ENCODE data around the gene CCSER2.
A peak's percentile ranks its signal among the peaks of the same experiment; 100 is the strongest.
"Not testable (repeated sequence)": the region's sequence is repeated elsewhere in the genome, so short reads cannot be mapped to it uniquely, and the experiment has no call there.

The CCSER2 gene

DNA sequence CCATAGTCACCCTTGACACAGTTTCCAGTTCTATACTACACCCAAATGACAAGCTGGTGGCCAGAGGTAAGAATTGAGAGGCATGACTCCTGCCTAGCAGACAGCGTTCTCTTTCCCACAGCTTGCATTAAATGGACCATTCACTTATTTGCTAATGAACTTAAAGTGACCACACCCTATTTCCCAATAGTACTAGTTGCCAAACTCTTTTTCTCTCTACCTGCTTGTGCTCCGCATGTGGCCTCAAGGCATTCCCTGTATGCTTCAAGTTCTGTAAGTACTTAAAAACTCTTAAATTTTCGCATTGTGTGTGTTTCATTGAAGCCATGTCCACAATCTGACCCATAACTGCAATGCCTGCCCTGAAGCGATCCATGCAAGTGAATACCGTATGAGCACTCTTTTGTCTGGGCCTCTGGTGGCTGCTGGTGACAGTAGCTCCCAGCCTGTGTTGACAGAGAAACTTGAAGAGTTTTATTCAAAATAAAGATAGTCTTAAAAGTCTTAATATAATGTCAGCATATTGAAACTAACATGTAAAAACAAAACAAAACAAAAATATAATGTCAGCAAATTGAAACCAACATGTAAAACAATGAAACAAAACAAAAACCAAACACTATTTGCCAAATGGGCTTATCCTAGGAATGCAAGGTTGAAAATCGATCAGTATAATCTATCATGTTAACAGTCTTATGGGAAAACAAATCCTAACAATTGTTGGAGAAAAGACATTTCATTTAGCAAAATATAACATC is 73.6 kb downstream of the CCSER2 start:
- no peak for DNase-seq

DNA sequence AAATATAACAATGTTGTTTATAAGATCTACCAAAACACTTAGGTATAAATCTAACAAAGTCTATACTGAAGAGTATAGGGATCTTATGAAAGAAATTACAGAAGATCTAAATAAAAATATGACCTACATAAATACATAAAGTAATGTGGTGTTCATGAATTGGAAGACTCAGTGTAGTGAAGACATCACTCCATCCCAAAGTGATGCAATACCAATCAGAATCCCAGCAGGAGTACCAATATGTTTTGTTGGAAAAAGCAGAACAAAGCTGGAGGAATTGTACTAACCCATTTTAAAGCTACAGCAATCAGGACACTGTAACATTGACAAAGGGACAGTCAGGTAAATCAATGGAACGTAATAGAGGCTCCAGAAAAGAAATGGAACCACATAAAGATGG is 76.4 kb downstream of the CCSER2 start:
- no peak for DNase-seq

DNA sequence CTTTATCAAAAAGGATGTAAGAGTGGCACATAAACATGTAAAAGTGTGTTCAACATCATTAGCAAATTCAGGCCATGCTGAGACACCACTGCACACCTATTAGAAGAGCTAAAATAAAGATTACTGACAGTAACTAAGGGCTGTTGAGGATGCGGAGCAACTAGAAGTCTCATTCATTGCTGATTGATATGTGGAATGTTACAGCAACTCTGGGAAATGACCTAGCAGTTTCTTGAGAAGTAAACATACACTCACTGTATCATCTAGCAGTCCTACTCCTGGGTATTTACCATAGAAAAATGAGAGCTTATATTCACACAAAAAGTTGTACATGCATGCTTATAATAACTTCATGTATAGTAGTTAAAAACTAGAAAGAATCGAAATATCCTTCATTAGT is 77.3 kb downstream of the CCSER2 start:
- no peak for DNase-seq

DNA sequence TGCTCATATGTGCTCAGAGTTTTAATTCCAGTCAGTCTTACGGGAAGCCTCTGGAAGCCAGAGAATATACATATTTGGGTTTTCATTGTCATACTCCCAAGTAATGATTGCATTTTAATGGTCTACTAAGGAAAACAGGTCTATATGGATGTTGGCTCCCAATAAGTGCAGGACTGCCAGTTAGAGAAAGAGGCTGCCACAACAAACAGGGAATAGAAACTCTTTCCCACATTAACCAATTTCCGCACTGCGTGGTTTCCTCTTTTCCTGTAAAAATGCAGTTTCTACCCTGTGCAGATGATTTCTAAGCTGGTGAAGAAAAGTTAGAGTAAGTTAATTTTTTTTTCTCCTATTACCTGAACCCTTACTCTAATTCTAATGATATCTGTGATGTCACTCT is 78.2 kb downstream of the CCSER2 start:
- no peak for DNase-seq

DNA sequence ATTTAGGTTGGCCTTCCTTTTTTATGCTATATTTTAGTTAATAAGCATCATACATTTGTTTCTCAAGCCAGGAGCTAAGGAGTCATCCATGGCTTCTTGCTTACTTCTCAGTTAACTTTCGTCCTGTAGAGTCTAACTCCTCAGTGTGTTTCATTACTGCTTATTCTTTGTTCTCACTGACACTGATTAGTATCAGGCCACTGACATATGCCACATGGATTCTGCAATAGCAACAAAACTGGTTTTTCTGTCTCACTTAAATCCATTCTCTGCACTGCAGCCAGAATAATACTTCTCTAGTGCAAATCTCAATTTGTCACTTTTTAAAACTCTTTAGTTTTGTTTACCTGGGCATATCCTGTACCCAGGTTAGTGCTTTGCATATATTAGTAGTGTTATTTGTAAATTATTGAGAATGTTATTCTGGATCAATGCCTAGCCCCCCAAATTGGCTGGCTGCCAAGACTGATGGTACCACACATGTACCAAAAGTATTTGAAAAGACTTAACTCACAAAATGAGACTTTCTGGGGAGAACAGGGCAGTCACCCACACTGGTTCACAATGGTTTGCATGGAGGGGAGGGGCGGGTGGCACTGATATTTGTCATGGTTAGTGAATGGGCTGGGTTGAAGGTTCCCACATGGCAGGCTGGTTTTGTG is 79.1 kb downstream of the CCSER2 start:
- no peak for DNase-seq

DNA sequence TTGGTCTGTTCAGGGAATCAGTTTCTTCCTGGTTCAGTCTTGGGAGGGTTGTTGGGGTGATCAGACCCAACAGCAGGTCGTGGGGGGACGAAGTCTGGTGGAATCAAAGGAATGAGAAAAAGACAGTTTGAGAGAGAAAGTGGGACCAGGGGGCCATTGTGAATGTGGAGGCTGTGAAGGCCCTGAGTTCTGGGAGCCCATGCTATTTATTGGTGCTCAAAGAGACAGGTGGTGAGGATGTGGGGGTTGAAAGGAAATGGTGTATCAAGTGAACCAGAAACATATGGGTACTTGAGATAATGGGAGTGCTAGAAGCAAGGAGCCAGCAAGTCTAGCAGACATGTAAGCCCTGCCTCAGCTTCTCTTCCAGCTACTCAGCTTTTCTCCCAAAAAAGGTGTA is 84.1 kb downstream of the CCSER2 start:
- DNase-seq, result no peak

DNA sequence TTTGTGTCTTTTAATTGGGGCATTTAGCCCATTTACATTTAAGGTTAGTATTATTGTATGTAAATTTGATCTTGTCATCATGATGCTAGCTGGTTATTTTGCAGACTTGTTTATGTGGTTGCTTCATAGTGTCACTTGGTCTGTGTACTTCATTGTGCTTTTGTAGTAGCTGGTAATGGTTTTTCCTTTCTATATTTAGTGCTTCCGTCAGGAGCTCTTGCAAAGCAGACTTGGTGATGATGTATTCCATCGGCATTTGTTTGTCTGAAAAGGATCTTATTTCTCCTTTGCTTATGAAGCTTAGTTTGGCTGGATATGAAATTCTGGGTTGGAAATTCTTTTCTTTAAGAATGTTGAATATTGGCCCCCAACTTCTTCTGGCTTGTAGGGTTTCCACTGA is 85.7 kb downstream of the CCSER2 start:
- DNase-seq, result not testable (repeated sequence)

DNA sequence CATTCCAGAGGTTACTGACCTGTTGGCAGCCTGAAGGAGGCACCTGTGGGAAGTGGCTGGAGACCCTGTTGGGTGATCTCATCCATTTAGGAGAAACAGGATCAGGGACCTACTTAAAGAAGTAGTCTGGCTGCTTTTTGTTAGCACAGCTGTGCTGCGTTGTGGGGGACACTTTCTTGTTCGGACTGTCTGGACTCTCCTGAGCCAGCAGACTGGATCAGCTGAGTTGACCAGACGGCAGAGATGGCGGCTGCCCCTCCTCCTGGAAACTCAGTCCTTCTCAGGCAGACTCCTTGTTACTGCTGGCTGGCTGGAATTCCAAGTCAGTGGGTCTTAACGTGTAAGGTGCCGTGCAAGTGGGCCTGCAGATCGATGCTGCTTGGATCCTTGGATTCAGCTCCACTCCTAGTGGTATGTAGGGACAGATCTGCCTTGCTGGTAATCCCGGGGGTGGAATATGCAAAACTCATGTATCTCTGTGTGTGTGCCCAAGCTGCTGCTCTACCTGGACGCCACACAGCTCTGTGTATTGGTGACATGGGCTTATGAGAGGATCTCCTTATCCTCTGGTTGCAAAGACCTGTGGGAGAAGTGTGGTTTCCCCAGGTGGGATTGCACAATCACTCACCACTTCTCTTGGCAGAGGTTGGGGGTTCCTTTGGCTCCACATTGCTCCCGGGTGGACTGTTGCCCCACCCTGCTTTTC is 87.3 kb downstream of the CCSER2 start:
- DNase-seq, result no peak

DNA sequence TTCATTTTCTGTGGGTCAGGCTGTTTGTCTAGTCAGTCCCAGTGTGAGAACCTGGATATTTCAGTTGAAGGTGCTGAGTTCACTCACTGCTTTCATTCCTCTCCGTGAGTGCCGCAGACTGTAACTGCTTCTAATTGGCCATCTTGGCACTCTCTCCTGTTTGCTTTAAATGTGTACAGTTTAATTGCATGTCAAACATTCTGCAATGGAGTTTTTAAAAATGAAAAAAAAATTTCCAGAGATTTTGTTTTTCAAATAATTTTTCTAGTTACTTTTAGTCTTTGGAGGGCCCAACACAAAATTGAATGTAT is 87.8 kb downstream of the CCSER2 start:
- peak; percentile 52 for DNase-seq

DNA sequence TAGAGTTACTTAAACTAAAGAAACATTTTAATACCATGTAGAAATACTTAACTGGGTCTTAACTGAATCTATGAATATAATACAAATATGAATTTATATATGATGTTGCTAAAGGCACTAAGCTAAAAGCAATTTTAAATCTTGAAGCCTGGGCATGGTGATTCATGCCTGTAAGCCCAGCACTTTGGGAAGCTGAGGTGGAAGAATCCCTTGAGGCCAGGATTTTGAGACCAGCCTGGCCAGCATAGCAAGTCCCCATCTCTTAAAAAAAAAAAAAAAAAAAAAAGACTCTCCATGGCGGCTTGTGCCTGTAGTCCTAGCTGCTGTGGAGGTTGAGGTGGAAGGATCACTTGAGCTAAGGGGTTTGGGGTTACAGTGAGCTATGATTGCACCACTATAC is 95.3 kb downstream of the CCSER2 start:
- no peak for DNase-seq

DNA sequence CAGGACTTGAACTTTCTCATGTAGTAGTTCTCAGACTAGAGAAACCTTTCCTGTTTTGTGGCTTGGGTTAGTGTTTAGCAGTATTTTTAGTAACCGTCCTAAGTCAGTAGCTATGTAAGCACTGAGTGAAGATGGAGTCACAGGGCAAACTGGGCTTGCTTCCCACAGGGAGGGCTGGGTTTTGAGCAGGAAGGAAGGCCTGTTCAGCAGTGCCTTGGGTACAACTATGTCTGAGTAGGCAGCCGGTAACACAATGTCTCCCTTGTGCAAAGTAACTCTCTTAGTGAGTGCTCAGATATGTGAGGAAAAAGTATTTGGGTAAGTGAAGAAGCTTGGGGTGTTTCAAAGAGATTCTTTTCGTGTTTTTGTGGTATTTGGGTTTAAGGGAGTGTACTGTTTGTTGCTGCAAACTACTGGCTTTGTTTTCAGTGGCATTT is 96.4 kb downstream of the CCSER2 start:
- DNase-seq, result no peak

DNA sequence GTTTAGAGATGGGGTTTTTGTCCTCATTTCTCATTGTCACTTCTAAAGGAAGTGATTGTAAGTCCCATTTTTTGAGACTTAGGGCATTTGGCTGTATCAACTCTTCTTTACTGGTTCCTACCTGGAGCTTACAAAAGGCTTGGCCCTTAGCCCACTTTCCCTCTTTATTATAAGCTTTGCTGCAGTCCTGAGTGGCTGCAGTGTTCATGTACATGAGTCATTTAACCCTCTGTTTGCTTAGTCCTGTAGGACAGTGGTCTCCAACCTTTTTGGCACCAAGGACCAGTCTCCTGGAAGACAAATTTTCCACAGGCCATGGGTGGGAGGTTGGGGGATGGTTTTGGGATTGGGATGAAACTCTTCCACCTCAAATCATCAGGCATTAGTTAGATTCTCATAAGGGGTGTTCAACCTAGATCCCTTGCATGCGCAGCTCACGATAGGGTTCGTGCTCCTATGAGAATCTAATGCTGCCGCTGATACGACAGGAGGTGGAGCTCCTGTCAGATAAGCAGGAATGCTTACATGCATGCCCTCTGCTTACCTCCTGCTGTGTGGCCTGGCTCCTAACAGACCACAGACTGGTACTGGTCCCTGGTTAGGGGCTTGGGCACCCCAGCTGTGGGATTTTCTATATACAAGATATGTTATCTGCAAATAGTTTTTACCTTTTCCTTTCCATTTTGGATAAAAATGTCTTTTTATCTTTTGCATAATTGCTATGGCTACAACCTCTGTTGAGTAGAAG is 99.7 kb downstream of the CCSER2 start:
- DNase-seq, result no peak

DNA sequence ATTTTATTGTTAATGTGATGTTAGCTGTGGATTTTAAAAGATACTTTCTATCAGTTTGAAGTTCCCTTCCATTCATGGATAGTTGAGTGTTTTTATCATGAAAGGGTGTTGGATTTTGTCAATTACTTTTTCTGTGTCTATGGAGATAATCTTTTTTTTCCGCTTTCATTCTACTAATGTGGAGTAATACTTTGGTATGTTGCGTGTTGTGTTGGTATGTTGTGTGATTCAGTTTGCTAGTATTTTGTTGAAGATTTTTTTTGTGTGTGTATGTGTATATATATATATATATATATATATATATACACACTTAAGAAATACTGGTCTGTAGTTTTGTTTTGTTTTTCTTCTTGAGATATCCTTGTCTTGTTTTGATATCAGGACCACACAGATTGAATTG is 100.3 kb downstream of the CCSER2 start:
- no peak for DNase-seq

DNA sequence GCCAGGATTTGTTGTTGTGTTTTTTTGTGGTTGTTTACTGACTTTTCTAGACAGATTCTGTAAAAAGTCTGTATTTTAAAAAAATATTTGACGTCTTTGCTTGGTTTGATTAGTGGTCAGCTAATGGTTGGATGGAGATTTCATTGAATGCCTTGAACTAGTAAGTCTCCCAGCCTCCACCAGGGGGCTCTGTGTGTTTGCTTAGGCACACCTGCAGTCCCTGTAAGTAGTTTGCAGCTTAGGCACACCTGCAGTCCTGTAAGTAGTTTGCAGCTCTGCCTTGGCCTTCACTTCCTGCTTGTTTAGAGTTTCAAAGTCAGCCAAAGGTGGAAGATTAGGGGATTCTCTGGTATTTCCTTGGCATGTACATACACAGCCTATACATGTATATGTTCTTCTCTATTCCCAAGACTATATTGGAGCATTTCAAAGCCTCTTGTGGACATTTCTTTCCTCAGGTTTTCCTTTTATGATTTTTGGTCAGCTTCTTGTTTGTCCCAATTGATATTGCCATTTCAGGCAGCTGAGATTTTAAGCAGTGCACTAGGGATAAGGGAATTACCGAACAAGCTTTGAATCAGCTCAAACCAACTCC is 101.6 kb downstream of the CCSER2 start:
- peak; percentile 11 for DNase-seq

DNA sequence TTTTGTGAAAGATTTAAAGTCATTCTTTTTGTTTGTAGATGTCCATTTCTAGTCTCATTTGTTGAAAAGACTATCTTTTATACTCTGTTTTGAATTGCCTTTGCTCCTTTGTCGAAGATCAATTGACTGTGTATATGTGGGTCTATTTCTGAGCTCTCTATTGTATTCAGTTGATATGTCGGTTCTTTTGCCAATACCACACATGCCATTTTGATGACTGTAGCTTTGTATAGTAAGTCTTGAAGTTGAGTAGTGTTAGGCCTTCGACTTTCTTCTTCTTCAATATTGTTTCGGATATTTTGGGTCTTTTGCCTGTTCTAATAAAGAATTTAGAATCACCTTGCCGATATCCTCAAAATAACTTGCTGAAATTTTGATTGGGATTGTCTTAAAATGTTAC is 104.5 kb downstream of the CCSER2 start:
- no peak for DNase-seq

DNA sequence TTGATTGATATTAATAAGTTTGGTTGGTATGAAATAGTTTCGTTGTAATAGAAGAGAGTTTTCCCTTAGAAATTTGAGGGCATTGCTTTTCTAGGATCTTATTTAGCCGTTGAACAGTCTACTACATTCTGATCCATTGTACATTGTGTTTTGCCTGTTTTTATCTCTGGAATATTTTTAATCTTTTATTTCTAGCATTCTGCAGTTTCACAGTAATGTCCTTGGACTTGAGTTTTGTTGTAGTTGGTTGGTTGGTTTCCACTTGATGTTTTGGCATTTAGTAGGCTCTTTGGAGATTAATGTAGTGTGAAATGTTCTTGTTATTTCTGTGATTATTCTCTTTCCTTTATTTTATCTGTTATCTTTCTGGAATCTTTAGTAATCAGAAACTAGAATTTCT is 112.4 kb downstream of the CCSER2 start:
- no peak for DNase-seq

DNA sequence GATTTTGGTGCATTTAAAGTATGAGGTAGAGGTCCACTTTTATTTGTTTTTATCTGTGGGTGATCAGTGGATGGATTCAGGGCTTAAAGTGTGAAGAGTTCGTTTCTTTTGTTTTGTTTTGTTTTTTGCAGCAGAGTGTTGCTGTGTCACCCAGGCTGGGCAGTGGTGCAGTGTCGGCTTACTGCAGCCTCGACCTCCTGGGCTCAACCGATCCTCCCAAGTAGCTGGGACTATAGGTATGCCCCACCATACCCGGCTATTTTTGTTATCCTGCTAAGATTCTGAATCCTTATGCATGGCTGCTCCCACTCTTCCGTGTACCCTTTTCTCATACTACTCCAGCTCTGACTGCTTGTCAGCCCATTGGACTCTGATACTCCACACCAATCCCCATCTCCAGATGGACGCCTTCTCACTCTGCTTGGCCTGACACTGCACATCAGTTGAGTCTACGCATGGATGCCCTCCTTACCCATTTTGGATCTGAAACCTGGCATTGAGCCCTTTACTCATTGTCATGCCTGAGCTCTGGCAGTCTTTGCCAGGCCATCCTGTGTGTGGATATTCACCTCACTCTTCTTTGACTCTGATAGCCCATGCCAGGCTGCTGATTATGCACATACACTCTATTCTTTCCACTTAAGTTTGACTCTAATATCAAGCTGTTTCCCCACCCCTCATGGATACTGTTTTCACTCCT is 119.5 kb downstream of the CCSER2 start:
- no peak for DNase-seq

DNA sequence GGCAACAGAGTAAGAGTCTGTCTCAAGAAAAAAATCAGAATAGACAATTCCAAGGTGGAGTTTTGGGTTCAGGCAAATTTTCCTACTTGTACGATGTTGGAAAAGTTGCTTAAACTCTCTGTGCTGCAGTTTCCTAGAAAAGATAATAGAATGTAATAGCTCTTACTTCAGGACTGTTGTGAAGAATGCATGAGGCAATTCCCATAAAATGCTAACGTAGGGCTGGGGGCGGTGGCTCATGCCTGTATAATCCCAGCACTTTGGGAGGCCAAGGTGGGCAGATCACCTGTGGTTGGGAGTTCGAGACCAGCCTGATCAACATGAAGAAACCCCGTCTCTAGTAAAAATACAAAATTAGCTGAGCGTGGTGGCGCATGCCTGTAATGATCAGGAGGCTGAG is 121.0 kb downstream of the CCSER2 start:
- not testable (repeated sequence) for DNase-seq

DNA sequence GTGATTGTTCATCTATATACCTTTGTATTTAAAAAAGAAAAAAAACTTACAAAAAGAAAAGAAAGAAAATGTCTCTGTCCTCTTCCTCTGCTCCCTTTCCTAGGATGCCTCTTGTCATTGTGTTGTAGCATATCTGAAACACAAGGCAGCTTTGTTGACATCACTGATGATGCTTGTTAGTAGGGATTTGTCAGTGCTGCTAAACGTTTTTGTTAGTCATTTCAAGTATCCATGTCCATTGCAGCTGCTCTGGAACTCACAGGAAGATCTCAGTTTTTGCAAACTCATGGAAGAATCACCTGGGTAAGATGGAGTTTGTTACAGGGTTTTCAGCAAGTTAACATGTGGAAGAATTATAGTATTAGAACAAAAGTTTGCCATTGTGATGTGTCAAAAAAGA is 123.6 kb downstream of the CCSER2 start:
- DNase-seq, result no peak

DNA sequence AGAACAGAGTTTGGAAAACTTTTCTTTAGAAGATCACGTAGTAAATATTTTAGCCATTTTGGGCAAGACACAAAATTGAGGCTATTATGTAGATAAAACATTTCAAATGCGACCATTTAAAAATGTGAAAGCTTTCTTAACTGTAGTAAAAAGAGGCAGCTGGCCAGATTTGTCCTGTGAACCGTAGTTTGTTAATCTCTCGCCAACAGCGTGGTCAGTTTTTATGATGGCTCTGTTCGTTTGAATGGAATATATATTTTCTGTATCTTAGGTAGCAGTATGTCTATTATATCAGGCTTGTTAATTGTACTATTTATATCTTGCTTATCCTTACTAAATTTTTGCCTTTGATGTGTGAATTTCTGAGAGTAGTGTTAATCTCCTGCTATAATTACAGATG is 124.9 kb downstream of the CCSER2 start:
- DNase-seq, result no peak

DNA sequence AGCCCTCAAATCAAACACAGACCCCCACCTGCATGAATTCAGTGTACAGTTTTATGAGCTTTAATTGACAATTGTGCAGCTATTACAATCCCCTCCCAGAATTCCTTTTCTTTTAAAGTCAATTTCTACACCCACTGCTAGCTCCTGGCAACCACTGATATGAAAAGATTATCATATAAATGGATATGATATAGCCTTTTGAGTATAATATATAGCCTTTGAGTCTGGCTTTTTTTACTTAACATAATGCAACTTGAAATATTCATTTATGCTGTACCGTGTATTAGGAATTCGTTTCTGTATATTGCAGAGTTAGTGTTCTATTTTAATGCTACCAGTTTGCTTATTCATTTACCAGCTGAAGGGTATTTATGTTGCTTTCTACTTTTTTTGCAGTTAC is 127.7 kb downstream of the CCSER2 start:
- DNase-seq, result no peak

DNA sequence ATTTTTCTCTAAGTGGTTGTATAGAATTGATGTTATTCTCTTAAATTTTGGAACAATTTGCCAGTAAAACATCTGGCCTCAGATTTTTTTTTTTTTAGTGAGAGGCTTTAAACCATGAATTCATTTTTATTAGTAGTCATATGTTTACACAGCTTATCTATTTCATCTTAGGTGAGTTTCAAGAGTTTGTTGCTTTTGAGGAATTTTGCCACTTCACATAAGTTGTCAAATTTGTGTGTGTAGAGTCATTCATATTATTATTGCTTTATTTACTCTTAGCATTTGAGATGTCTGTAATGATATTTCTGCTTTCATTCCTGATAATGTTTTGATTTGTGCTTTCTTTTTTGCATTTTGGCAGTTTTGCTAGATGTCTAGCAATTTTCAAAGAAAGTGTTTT is 132.1 kb downstream of the CCSER2 start:
- no peak for DNase-seq

DNA sequence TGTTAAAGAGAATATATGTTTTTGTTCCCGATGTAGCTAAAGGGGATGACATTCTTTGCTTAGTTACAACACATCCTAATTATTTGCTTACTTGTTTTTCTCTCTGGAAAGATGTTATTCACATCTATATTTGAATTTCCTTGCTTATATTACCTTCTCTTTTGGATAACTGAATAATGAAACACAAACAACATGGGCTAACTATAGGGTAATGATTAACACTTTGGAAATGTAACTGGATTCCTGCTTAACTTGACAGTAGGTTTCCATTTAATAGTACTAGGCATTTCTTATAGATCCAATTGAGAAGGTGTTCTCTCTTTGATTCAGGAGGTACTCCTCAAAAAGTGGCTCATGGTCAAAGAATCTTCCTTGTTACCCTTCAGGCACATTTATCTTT is 141.1 kb downstream of the CCSER2 start:
- no peak for DNase-seq

Measured in COR-L47 (cell line).